Activated naive CD4-positive, alpha-beta T cell treated with anti-CD3 and anti-CD28 coated beads, Interleukin-2, amount 50 U/mL, for 72 hours (primary cell): ENCODE data around the gene TMSB15B. TPM values are rescaled to one million over a fixed set of nuclear protein-coding genes. Genes with fewer than 3 reads are reported as not detected.
"Not testable (repeated sequence)": the region's sequence is repeated elsewhere in the genome, so short reads cannot be mapped to it uniquely, and the experiment has no call there.

ENCODE experiments used
- ATAC-seq, 2 donors: fragments of 150-1000 bp; cut with Tn5 transposase; 2 replicates each; pipeline ENCODE4 v1.10.0; 2021; ENCODE audit warnings: mild to moderate bottlenecking in 2 of 2, moderate library complexity in 2 of 2
- DNase-seq, 2 donors: peaks; one replicate each; pipeline ENCODE4 v3.0.0; 2021 to 2022; ENCODE audit warnings: low spot score in 2 of 2
- H3K27ac Mint-ChIP-seq, 2 donors: one replicate each; pipeline ENCODE4 v1.8.0; 2022; ENCODE audit warnings: mild to moderate bottlenecking in 2 of 2, mixed read lengths in 2 of 2
- H3K36me3 Mint-ChIP-seq, 2 donors: one replicate each; pipeline ENCODE4 v1.8.0; 2022; ENCODE audit warnings: mixed read lengths in 2 of 2
- H3K9me3 Mint-ChIP-seq, 2 donors: one replicate each; pipeline ENCODE4 v1.8.0; 2022; ENCODE audit warnings: mixed read lengths in 2 of 2
- total RNA-seq, 2 donors: library from RNA; stranded (reverse); gene quantifications; one replicate each; pipeline ENCODE4 v1.2.3, GENCODE V29; 2022

The TMSB15B gene
- total RNA-seq, 2 donors from 2014 or later, result 6.4 to 12.9 TPM

DNA sequence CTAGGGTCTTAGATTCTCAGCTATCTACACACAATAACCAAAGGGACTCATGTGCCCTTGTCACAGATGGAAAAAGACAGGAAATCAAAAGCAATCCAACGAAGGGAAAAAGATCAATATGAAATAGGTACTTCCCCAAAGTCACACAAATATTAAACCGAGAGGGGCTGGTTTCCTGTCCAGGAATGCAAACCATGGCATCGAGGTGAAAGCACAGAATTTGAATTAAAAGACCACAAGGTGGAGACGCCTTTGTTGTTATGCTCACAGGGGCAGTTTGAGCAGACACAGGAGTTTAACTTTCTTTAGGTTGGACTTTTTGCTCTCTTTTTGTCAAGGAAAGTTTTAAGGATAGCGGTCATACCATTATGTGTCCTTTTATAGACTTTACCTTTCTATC is 36.8 kb downstream of the TMSB15B start:
- H3K9me3 Mint-ChIP-seq, result no peaks in the 10 kb centered on the region
- no peaks in the 10 kb centered on the region for H3K36me3 Mint-ChIP-seq
- DNase-seq (no peak), ATAC-seq (no peak)
- H3K27ac Mint-ChIP-seq, result no peak overlapping the region

DNA sequence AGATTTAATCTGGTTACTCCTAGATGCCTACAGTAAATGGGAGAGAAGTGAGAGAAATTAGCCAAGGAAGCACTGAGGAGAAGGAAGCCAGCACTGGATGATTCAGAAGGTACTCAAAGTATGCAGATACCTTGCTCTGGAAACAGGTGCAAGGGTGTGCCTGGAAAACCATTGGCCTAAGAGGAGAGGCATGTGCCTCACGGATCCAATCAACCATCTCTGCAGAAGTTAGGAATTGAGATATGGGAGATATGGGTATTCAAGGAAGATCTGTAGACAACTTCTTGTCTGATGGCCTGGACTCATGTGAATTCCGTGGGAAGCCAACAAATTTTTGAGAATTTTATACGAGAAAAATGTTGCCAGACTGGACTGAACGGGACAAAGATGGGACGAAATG is 46.4 kb downstream of the TMSB15B start:
- Mint-ChIP-seq H3K36me3 (no peaks in the 10 kb centered on the region), H3K27ac (no peak overlapping the region), H3K9me3 (no peaks in the 10 kb centered on the region)
- ATAC-seq (no peak), DNase-seq (no peak)

DNA sequence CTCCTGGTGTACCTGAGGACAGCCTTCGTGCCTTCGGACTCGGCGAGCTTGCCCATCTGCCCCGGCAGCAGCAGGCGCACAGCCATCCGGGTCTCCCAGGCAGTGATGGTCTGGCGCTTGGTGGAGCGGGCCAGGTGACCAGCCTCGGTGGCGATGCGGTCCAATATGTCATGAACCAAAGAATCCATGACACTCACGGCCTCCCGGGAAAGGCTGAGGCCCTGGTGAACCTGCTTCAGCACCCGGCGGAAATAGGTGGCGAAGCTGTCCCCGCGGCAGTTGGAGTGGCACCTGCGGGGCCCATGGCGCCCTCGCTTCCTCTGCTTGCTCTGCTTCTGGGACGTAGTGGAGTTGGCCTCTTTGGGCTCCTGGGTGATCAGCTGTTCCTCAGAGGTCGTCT is 50.7 kb downstream of the TMSB15B start:
- no peak for DNase-seq
- Mint-ChIP-seq H3K9me3 (no peaks in the 10 kb centered on the region), H3K27ac (no peak overlapping the region), H3K36me3 (no peaks in the 10 kb centered on the region)
- ATAC-seq, result no peak

DNA sequence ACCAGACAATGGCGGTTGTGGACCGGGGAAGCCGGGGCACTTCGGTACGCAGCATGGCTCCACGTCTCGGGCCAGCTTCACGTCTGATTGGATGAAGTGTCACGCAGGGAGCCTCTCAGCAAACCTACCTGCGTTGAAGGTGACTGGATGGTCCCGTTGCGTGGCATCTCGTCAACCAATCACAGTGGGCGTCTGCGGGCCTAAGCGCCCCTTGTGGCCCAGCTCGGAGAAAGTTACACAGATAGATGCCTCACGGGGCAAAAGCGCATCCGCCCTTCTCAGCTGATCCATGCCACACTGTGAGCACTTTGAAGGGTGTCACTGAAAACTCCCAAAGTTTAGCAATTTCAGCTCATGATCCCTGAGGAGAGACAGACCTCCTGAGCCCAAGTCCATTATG is 51.2 kb downstream of the TMSB15B start, which contains the start of gene H2BW1:
Gene H2BW1 (minus strand): TSS at position 103 of the 400 bp plus-strand sequence. CDS start 132 bp downstream, outside the sequence.
- ATAC-seq (no peak), DNase-seq (no peak)
- no peaks in the 10 kb centered on the region for H3K9me3 Mint-ChIP-seq
- no peaks in the 10 kb centered on the region for H3K36me3 Mint-ChIP-seq
- H3K27ac Mint-ChIP-seq, result no peak within 1 kb of the TSS

DNA sequence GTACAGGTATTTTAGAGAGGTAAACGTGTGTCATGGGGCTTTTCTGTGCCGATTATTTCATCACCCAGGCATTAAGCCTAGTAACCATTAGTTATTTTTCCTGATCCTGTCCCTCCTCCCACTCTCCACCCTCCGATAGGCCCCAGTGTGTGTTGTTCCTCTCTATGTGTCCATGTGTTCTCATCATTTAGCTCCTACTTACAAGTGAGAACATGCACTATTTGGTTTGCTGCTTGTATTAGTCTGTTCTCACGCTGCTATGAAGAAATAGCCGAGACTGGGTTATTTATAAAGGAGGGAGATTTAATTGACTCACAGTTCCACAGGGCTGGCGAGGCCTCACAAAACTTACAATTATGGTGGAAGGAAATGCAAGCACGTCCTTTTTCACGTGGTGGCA is 53.1 kb downstream of the TMSB15B start:
- not testable (repeated sequence) for ATAC-seq, H3K9me3 Mint-ChIP-seq, H3K27ac Mint-ChIP-seq, H3K36me3 Mint-ChIP-seq, DNase-seq

Other genes with a start within 250 kb of the TMSB15B start
- not detected for gene PLP1, start 185.8 kb upstream of the TMSB15B start, total RNA-seq
- under 1 TPM; 0.41 to 0.95 TPM for gene RAB9B, start 130.4 kb upstream of the TMSB15B start, total RNA-seq
- not detected for gene H2BW1, start 51.1 kb downstream of the TMSB15B start, total RNA-seq
- not detected for gene H2BW2, start 77.3 kb downstream of the TMSB15B start, total RNA-seq
- gene TMSB15C, start 113.6 kb downstream of the TMSB15B start, total RNA-seq, result 1 to 10 TPM; 2.8 to 4.5 TPM
- 1 to 10 TPM in 1 of 2 donors, under 1 TPM in 1; 0.18 to 1.9 TPM for gene ZCCHC18, start 149.9 kb downstream of the TMSB15B start, total RNA-seq
- 1 to 10 TPM; 4.2 to 8.1 TPM for gene SLC25A53, start 194.4 kb downstream of the TMSB15B start, total RNA-seq
- 10 to 100 TPM in 1 of 2 donors, 1 to 10 TPM in 1; 7.3 to 10.6 TPM for gene FAM199X, start 203.8 kb downstream of the TMSB15B start, total RNA-seq